ENCODE data around the gene LRCOL1. TPM values are rescaled to one million over a fixed set of nuclear protein-coding genes. Genes with fewer than 3 reads are reported as not detected.

Gene LRCOL1
- total RNA-seq, 1 donor from 2014 or later = not detected

DNA sequence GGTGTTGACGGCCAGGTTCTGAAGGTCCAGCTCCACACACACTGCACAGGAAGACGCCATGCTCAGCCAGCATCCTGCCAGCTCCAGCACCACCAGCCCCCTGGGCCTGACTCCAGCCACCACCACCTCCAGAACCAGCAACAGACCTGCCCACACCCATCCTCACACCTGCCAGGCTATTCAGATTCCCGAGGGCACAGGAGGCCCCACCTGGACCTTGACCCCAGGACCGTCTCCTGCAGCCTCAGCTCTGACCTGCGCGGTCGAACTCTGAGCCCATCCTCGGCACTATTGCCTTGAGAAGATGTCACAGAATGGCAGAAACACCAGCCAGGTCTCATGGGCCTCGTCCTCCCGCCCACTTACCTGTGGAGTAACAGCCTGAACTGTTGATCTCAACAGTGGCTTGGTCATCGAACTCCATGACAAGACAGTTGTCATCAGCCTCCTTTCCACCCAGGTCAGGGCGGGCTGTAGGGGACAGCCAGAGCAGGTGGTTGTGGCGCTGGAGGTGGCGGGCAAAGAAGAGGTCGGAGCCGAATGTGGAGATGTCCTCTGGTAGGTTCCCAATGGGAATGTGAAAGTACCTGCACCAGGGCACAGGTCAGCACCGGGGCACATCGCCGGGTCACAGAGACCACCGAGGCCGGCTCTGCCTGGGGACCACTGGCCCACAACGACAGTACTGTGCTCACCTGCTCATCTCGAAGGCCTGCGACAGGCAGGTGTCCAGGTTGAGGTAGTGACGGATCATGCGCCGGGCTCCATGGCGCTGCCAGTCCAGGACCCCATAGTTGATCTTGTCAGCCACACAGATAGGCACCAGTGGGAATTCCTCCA is 31.6 kb upstream of the LRCOL1 start:
- H3K4me3 ChIP-seq = no peak overlapping the region
- intact Hi-C loops (cut with DNase I) = no loop called here
- H3K27ac ChIP-seq = no peak overlapping the region
- H3K4me1 ChIP-seq = no peaks in the 10 kb centered on the region
- DNase-seq (ENCODE audit: extremely low spot score in 2 of 2) = no peak
- peaks cover 0 to 46% of the 10 kb centered on the region in 2 donors for H3K36me3 ChIP-seq
- H3K9me3 ChIP-seq = no peaks in the 10 kb centered on the region
- TF ChIP-seq POLR2AphosphoS5 (IDR thresholded peaks at IDR 0.05; ENCODE audit: insufficient read depth in 1 of 2, low read depth in 1 of 2) = no peak
- no peak for TF ChIP-seq POLR2A (IDR thresholded peaks at IDR 0.05)
- no peaks in the 10 kb centered on the region for H3K27me3 ChIP-seq

DNA sequence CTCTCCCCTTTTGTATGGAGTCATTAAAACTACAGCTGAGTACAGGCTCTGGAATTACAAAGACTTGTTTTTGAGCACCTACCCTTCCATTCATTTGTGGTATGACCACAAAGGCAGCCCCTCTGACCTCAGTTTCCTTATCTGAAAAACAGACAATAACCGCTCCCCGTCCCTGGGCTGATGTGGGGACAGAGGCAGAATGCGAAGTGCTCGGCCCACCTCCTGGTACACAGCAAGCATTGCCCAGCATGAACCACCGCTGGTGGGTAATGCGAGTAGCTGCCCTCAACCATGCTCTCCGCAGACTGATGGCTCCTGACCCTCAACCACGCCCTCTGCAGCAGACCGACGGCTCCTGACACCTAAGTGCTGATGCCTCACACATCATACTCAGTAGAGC is 30.6 kb upstream of the LRCOL1 start:
- no peaks in the 10 kb centered on the region for H3K9me3 ChIP-seq
- no peak for DNase-seq (ENCODE audit: extremely low spot score in 2 of 2)
- no peaks in the 10 kb centered on the region for H3K27me3 ChIP-seq
- TF ChIP-seq POLR2A (IDR thresholded peaks at IDR 0.05) = no peak
- TF ChIP-seq, protein P1, sequence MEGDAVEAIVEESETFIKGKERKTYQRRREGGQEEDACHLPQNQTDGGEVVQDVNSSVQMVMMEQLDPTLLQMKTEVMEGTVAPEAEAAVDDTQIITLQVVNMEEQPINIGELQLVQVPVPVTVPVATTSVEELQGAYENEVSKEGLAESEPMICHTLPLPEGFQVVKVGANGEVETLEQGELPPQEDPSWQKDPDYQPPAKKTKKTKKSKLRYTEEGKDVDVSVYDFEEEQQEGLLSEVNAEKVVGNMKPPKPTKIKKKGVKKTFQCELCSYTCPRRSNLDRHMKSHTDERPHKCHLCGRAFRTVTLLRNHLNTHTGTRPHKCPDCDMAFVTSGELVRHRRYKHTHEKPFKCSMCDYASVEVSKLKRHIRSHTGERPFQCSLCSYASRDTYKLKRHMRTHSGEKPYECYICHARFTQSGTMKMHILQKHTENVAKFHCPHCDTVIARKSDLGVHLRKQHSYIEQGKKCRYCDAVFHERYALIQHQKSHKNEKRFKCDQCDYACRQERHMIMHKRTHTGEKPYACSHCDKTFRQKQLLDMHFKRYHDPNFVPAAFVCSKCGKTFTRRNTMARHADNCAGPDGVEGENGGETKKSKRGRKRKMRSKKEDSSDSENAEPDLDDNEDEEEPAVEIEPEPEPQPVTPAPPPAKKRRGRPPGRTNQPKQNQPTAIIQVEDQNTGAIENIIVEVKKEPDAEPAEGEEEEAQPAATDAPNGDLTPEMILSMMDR (IDR thresholded peaks at IDR 0.05) = no peak
- TF ChIP-seq POLR2AphosphoS5 (IDR thresholded peaks at IDR 0.05; ENCODE audit: insufficient read depth in 1 of 2, low read depth in 1 of 2) = no peak
- no peak overlapping the region for H3K27ac ChIP-seq
- no peaks in the 10 kb centered on the region for H3K4me1 ChIP-seq
- intact Hi-C loops (cut with DNase I) = no loop called here
- H3K4me3 ChIP-seq = no peak overlapping the region
- H3K36me3 ChIP-seq = peaks cover 0 to 43% of the 10 kb centered on the region in 2 donors

DNA sequence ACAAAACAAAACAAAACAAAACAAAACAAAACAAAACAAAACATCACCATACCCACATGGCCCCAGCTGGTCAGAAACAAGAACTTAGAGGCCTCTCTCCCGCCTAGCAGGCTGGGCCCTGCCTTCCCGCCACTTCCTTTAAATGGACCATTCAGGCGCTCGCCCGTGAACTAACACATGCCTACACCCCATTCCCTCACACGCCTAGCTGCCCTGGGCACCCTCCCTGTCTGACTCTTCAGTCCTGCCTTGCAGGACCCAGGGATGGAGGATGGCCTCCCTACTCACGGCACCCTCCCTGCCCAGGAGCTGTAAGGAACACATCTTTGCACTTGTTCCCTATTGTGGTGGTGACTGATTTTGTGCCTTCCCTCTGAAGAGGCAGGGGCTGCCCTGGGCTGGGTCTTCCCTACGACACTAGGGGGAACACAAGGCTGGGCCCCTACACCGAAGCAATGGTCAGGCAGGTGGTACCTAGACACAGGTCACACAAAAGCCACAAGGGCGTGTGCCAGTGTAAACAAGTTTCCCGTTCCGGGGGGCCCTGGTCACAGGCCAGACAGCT is 29.7 kb upstream of the LRCOL1 start:
- DNase-seq (ENCODE audit: extremely low spot score in 2 of 2) = no peak

DNA sequence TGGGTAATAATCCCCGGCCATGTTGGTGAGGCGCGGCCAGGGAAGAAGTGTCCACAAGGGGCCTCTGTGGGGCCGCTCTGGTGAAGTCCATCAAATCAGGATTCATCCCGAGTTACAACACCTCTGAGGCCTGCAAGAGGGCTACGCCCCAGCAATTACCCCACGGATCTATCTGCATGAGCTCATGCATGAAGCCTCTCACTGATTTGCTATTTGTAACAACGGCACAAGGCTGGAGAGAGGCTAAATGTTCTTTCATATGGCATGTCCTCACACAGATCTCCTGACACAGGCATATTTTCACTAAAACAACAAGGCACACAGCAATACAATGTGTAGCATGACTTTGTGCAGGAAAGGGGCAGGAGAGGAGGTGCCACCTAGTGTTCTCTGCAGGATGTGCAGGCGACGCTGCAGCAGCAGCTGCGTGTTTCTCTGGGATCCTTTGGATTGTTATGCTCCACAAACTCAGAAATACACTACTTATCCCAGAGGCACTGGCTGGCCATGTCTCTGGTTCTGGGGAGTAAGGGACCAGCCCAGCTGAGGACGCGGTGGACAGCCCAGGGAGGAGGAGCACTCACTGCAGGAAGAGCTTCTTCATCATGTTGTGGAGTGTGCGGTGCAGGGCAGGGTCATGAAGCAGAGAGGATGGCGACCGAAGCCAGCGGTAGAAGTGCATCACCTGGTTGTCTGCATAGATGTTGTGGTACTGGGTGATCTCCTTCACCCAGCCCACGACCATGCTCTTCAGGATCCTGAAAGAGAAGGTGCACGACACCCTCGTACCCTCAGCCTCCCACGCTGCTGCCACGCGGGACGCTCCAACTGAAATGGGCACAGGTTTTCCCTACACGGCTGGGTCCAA is 28.4 kb upstream of the LRCOL1 start:
- Histone ChIP-seq H3K4me1 (no peaks in the 10 kb centered on the region), H3K27ac (peak overlapping the region; percentile 71), H3K4me3 (no peak overlapping the region), H3K9me3 (no peaks in the 10 kb centered on the region), H3K27me3 (no peaks in the 10 kb centered on the region), H3K36me3 (peaks cover 0 to 60% of the 10 kb centered on the region in 2 donors)
- intact Hi-C loops (cut with DNase I) = no loop called here
- peak; percentile 16 to 36 for TF ChIP-seq POLR2AphosphoS5 (IDR thresholded peaks at IDR 0.05; ENCODE audit: insufficient read depth in 1 of 2, low read depth in 1 of 2)
- TF ChIP-seq, protein P1 (IDR thresholded peaks at IDR 0.05) = peak in 1 of 3 experiments; percentile 23
- TF ChIP-seq POLR2A (IDR thresholded peaks at IDR 0.05) = no peak
- DNase-seq (ENCODE audit: extremely low spot score in 2 of 2) = peak in 1 of 2 donors; percentile 94

More for the DNA sequence above, 29.7 kb upstream of the LRCOL1 start:
- Histone ChIP-seq H3K27ac (no peak overlapping the region), H3K36me3 (peaks cover 0 to 51% of the 10 kb centered on the region in 2 donors), H3K9me3 (no peaks in the 10 kb centered on the region), H3K27me3 (no peaks in the 10 kb centered on the region), H3K4me3 (no peak overlapping the region), H3K4me1 (no peaks in the 10 kb centered on the region)
- intact Hi-C loops (cut with DNase I) = no loop called here
- no peak for TF ChIP-seq POLR2AphosphoS5 (IDR thresholded peaks at IDR 0.05; ENCODE audit: insufficient read depth in 1 of 2, low read depth in 1 of 2)
- no peak for TF ChIP-seq POLR2A (IDR thresholded peaks at IDR 0.05)
- TF ChIP-seq, protein P1 (IDR thresholded peaks at IDR 0.05) = no peak

DNA sequence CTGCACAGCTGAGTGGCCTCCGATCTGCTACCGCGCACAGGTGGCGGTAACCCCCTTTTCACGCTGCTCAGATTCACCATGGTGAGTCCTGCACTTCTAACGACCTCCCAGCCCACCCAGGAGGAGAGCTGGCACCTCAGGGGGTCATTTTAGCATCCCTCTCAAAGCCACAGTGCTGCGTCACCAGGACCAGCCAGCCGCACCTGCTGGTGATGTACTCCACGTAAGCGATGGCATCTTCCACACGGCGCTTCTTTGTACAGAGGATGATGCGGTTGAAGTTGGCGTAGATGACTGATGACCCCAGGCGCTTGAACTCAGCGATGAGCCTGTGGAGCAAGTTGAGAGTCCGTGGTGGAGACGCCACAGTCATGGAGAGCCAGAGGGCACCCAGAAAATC is 27.4 kb upstream of the LRCOL1 start:
- TF ChIP-seq, protein P1 (IDR thresholded peaks at IDR 0.05) = no peak
- no peak for TF ChIP-seq POLR2AphosphoS5 (IDR thresholded peaks at IDR 0.05; ENCODE audit: insufficient read depth in 1 of 2, low read depth in 1 of 2)
- TF ChIP-seq POLR2A (IDR thresholded peaks at IDR 0.05) = no peak
- no peaks in the 10 kb centered on the region for H3K27me3 ChIP-seq
- no peaks in the 10 kb centered on the region for H3K4me1 ChIP-seq
- H3K4me3 ChIP-seq = no peak overlapping the region
- H3K36me3 ChIP-seq = peaks cover 0 to 58% of the 10 kb centered on the region in 2 donors
- H3K27ac ChIP-seq = no peak overlapping the region
- intact Hi-C loops (cut with DNase I) = no loop called here
- no peaks in the 10 kb centered on the region for H3K9me3 ChIP-seq
- DNase-seq (ENCODE audit: extremely low spot score in 2 of 2) = no peak
